ENCODE measurements around the gene NAALADL2. TPM values are rescaled to one million over a fixed set of nuclear protein-coding genes. Genes with fewer than 3 reads are reported as not detected.

NAALADL2 gene
- total and polyA plus RNA-seq, 2 of the 4 experiments (the other 2 are of a cell fraction): 3.8 to 19.2 TPM

DNA sequence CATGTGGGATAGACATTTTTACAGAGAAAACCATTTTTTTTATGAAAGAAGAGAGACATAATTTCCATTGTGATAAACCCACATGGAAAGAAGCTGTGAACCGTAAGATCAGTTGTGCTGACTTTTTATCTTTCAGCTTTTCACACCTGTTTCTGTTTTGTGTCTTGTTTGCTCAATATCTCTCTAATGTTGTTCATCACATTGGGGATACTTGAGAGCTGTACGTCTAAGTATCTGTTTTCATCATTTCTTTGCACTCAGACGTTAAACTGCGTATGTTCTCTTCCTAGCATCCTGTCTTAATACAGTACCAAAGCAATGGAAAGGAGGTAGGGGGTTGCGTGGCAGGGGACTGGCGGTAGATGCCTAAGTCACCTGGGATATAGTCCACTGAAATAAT, 449.0 kb downstream of the NAALADL2 start:
- Histone ChIP-seq H2AK9ac (replicated peaks; ENCODE audit: low read depth, low read length, poor library complexity) (no peak overlapping the region), H3K56ac (ENCODE audit: extremely low read depth, insufficient read depth, low read length) (no peak overlapping the region), H3K18ac (ENCODE audit: low read depth, low read length) (no peak overlapping the region), H3K14ac (replicated peaks; ENCODE audit: low read depth, low read length) (no peak overlapping the region), H4K20me1 (ENCODE audit: insufficient read depth, low read length) (no peaks in the 10 kb centered on the region), H4K5ac (ENCODE audit: low read depth, low read length) (no peak overlapping the region; the same call in 1 of the 2 replicates), H2BK20ac (ENCODE audit: low read depth, low read length) (no peak overlapping the region), H3K9me3 (ENCODE audit: control insufficient read depth, insufficient read depth, low read length) (no peaks in the 10 kb centered on the region), H3K9ac (ENCODE audit: low read depth, low read length) (no peak overlapping the region), H4K91ac (ENCODE audit: insufficient read depth, low read depth, low read length) (no peak overlapping the region), H3K4me1 (ENCODE audit: control insufficient read depth, insufficient read depth, low read length) (no peaks in the 10 kb centered on the region; the same call in 1 of the 2 replicates), H2BK5ac (ENCODE audit: low read depth, low read length, poor library complexity, severe bottlenecking) (no peak overlapping the region), H3K9me1 (ENCODE audit: insufficient read depth, low read length) (no peaks in the 10 kb centered on the region), H3K36me3 (ENCODE audit: control insufficient read depth, insufficient read depth, low read length) (no peaks in the 10 kb centered on the region), H4K8ac (ENCODE audit: low read depth in 2 of 2, low read length in 2 of 2) (peak overlapping the region in 1 of 2 experiments; percentile 30; a peak in 1 of 4 replicates), H3K23ac (ENCODE audit: low read depth, low read length) (no peak overlapping the region), H3K4me2 (ENCODE audit: low read depth, low read length) (no peak overlapping the region), H3K79me1 (ENCODE audit: low read depth in 1 of 2, low read length in 2 of 2) (no peaks in the 10 kb centered on the region), H2BK120ac (ENCODE audit: low read depth, low read length) (no peak overlapping the region), H2AFZ (replicated peaks; ENCODE audit: low read length, poor library complexity) (no peak overlapping the region), H3K4ac (ENCODE audit: low read depth, low read length) (no peak overlapping the region), H2BK15ac (ENCODE audit: low read depth, low read length) (no peak overlapping the region), H2AK5ac (ENCODE audit: low read depth, low read length) (no peak overlapping the region), H3K4me3 (ENCODE audit: insufficient read depth, low read depth, low read length) (no peak overlapping the region), H3K27ac (ENCODE audit: insufficient read depth, low read length) (no peak overlapping the region), H3K27me3 (ENCODE audit: control insufficient read depth, insufficient read depth, low read length) (no peaks in the 10 kb centered on the region)
- no peak for DNase-seq
- CTCF ChIA-PET: no interaction called here
- POLR2A ChIA-PET (ENCODE audit: unreplicated experiment): no interaction called here
- in situ Hi-C loops (cut with MboI; ENCODE audit: low sequenced_read_pairs) (no loop called here), intact Hi-C loops (cut with micrococcal nuclease) (no loop called here), dilution Hi-C loops (cut with HindIII; ENCODE audit: low sequenced_read_pairs, unreplicated experiment) (no loop called here)
- no TSS peak for BruUV-seq (replicated peaks)
- 100% methylated on average over 1 of the region's 6 CpGs; no CpG with 5 or more reads in 1 of the 2 experiments for WGBS, 2 experiments (ENCODE audit: extremely low coverage in 2 of 2, insufficient read length in 1 of 2)
- ATAC-seq (ENCODE audit: low read depth): no peak
- TF ChIP-seq FOS (IDR thresholded peaks at IDR 0.05; ENCODE audit: low read depth, low read length) (no peak), RCOR1 (IDR thresholded peaks at IDR 0.05; ENCODE audit: insufficient replicate concordance, low read length) (no peak), RFX5 (IDR thresholded peaks at IDR 0.05; ENCODE audit: low read depth, low read length) (no peak), NFE2L2 (IDR thresholded peaks at IDR 0.05; ENCODE audit: low read depth, low read length) (no peak), CEBPB (IDR thresholded peaks at IDR 0.05; ENCODE audit: low read depth, low read length) (no peak), MXI1 (IDR thresholded peaks at IDR 0.05; ENCODE audit: borderline replicate concordance, low read depth, low read length) (no peak), SMC3 (IDR thresholded peaks at IDR 0.05; ENCODE audit: low read depth, low read length) (no peak), RAD21 (IDR thresholded peaks at IDR 0.05; ENCODE audit: low read length) (no peak), CHD1 (IDR thresholded peaks at IDR 0.05; ENCODE audit: low read depth, low read length) (no peak), BHLHE40 (IDR thresholded peaks at IDR 0.05; ENCODE audit: low read depth, low read length) (no peak), CTCF (conservative IDR thresholded peaks at IDR 0.05; ENCODE audit: low read depth, low read length) (no peak)
- TF ChIP-seq, protein P1, sequence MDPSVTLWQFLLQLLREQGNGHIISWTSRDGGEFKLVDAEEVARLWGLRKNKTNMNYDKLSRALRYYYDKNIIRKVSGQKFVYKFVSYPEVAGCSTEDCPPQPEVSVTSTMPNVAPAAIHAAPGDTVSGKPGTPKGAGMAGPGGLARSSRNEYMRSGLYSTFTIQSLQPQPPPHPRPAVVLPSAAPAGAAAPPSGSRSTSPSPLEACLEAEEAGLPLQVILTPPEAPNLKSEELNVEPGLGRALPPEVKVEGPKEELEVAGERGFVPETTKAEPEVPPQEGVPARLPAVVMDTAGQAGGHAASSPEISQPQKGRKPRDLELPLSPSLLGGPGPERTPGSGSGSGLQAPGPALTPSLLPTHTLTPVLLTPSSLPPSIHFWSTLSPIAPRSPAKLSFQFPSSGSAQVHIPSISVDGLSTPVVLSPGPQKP (IDR thresholded peaks at IDR 0.05; ENCODE audit: borderline replicate concordance, low read depth, low read length): no peak
- TF ChIP-seq, protein P2, sequence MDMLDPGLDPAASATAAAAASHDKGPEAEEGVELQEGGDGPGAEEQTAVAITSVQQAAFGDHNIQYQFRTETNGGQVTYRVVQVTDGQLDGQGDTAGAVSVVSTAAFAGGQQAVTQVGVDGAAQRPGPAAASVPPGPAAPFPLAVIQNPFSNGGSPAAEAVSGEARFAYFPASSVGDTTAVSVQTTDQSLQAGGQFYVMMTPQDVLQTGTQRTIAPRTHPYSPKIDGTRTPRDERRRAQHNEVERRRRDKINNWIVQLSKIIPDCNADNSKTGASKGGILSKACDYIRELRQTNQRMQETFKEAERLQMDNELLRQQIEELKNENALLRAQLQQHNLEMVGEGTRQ (IDR thresholded peaks at IDR 0.05; ENCODE audit: low read depth, low read length): no peak

Measured in IMR-90 (cell line).